Measurements from ENCODE around the gene RNF207.

DNA sequence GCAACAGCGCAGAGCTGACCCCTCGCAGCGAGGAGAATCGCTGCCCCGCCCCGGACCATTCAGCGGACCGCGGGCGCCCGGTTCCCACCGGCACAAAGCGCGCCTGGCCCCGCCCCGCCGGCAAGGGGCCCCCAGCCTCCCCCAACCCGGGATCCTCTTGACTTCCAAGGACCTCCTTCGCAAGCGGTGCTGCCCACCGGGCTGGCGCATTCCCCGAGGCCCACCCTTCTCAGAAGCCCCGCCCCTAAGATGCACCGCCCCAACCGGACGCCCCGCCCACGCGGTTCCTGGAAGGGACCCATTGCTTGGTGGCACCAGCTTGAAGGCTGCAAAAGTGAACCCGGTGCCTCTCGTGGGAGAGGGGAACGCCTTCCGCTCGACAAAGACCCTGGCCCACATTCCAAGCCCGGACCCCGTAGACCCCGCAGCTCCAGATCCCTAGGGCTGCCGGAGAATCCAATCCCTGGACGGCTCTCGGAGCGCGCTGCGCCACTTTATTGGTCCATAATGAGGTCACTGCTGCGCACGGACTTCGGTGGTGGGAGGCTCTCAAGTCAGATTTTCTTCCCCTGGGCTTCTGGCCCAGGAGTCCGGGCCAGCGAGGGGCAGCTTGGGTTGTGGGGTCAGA lies 40.1 kb downstream of the RNF207 start:
- TF ChIP-seq, protein P1, sequence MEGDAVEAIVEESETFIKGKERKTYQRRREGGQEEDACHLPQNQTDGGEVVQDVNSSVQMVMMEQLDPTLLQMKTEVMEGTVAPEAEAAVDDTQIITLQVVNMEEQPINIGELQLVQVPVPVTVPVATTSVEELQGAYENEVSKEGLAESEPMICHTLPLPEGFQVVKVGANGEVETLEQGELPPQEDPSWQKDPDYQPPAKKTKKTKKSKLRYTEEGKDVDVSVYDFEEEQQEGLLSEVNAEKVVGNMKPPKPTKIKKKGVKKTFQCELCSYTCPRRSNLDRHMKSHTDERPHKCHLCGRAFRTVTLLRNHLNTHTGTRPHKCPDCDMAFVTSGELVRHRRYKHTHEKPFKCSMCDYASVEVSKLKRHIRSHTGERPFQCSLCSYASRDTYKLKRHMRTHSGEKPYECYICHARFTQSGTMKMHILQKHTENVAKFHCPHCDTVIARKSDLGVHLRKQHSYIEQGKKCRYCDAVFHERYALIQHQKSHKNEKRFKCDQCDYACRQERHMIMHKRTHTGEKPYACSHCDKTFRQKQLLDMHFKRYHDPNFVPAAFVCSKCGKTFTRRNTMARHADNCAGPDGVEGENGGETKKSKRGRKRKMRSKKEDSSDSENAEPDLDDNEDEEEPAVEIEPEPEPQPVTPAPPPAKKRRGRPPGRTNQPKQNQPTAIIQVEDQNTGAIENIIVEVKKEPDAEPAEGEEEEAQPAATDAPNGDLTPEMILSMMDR (IDR thresholded peaks at IDR 0.05) = no peak
- TF ChIP-seq POLR2A (IDR thresholded peaks at IDR 0.05) = no peak
